OCI-LY3 (cell line): ENCODE measurements around the gene TNS3.

Experiments used
- H2AFZ ChIP-seq: fragments of 200-600, 300-600 bp; shearing (Covaris generic); 2 replicates; pipeline ENCODE4 v1.6.0; 2014; ENCODE audit warnings: antibody characterized with exemption, low read depth, low read length
- H3K27ac ChIP-seq: fragments of 200-600, 300-600 bp; sonication (generic); 2 replicates; pipeline ENCODE4 v1.5.1; 2014; ENCODE audit warnings: mild to moderate bottlenecking, low read length, moderate library complexity, mixed read lengths
- H3K27me3 ChIP-seq: fragments of 200-600, 300-600 bp; sonication (generic); 2 replicates; pipeline ENCODE4 v1.6.1; 2014; ENCODE audit warnings: low read depth, low read length, mixed read lengths
- H3K36me3 ChIP-seq: fragments of 200-600, 300-600 bp; sonication (generic); replicated peaks from 2 replicates; pipeline ENCODE3; 2014; ENCODE audit warnings: low read depth, low read length, mixed read lengths
- H3K4me1 ChIP-seq: fragments of 300-600, 200-600 bp; sonication (generic); 2 replicates; pipeline ENCODE4 v1.6.1; 2014; ENCODE audit warnings: low read length, mixed read lengths
- H3K4me2 ChIP-seq: fragments of 200-600, 300-600 bp; sonication (generic); 2 replicates; pipeline ENCODE4 v1.6.1; 2014; ENCODE audit warnings: low read length, mixed read lengths
- H3K4me3 ChIP-seq: fragments of 300-600, 200-600 bp; sonication (generic); 2 replicates; pipeline ENCODE4 v1.5.1; 2014; ENCODE audit warnings: antibody characterized with exemption, mild to moderate bottlenecking, low read length, moderate library complexity
- H3K79me2 ChIP-seq: fragments of 300-600, 200-600 bp; shearing (Covaris generic); 2 replicates; pipeline ENCODE4 v1.6.1; 2014; ENCODE audit warnings: mild to moderate bottlenecking, low read length, mixed read lengths
- H3K9ac ChIP-seq: fragments of 300-600, 200-600 bp; shearing (Covaris generic); 2 replicates; pipeline ENCODE4 v1.6.0; 2014; ENCODE audit warnings: mild to moderate bottlenecking, low read length, moderate library complexity
- H3K9me3 ChIP-seq: fragments of 200-600, 300-600 bp; shearing (Covaris generic); 2 replicates; pipeline ENCODE4 v1.6.1; 2014; ENCODE audit warnings: low read length, mixed read lengths; ENCODE audit not compliant: insufficient read depth
- H4K20me1 ChIP-seq: fragments of 200-600, 300-600 bp; sonication (generic); 2 replicates; pipeline ENCODE4 v1.6.1; 2016; ENCODE audit warnings: low read length, mixed read lengths; ENCODE audit not compliant: insufficient read depth
- EZH2phosphoT487 ChIP-seq: fragments of 200-600 bp; shearing (Covaris generic); IDR thresholded peaks from 2 replicates; pipeline ENCODE4 v1.6.1; 2018; ENCODE audit warnings: antibody characterized with exemption, mixed run types, low read depth
- TF ChIP-seq, protein P1 (sequence below): fragments of 200-600, 300-600 bp; sonication (generic); IDR thresholded peaks from 2 replicates; pipeline ENCODE4 v1.5.1; 2014; ENCODE audit warnings: antibody characterized with exemption, low read length, low read depth

TNS3 gene

DNA sequence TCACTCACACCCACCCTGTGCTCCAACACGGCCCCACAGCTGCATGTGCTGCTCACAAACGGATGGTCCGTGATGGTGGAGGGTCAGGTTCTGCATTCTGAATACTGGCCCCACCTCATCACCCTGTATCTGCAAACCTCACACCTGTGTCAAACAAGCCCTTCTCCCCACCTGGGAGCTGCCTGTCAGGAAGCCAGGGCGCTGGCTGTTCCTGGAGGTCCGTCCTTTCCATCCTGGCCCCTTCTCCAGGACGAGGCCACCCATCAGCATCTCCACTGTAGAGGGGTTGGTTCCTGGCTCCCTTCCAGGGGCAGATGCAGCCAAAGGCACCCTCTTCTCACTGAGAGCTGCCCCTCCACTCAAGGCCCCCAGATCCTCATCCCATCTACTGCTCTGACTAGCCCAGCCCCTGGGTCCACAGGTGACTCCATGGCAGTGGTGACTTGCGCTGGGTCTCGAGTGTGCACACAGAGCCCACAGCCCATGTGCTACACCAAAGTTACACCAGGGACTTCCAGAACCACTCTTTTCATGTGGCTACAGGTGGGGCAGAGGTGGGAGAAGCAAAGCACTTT lies 229.4 kb downstream of the TNS3 start:
- H3K36me3 ChIP-seq = no peaks in the 10 kb centered on the region
- H3K27ac ChIP-seq = no peak overlapping the region
- no peak overlapping the region for H3K4me2 ChIP-seq
- H3K27me3 ChIP-seq = no peaks in the 10 kb centered on the region
- no peaks in the 10 kb centered on the region; the same call in 1 of the 2 replicates for H4K20me1 ChIP-seq
- no peaks in the 10 kb centered on the region for H3K4me1 ChIP-seq
- H2AFZ ChIP-seq = no peak overlapping the region
- no peaks in the 10 kb centered on the region for H3K9me3 ChIP-seq
- no peak for TF ChIP-seq EZH2phosphoT487
- TF ChIP-seq, protein P1, sequence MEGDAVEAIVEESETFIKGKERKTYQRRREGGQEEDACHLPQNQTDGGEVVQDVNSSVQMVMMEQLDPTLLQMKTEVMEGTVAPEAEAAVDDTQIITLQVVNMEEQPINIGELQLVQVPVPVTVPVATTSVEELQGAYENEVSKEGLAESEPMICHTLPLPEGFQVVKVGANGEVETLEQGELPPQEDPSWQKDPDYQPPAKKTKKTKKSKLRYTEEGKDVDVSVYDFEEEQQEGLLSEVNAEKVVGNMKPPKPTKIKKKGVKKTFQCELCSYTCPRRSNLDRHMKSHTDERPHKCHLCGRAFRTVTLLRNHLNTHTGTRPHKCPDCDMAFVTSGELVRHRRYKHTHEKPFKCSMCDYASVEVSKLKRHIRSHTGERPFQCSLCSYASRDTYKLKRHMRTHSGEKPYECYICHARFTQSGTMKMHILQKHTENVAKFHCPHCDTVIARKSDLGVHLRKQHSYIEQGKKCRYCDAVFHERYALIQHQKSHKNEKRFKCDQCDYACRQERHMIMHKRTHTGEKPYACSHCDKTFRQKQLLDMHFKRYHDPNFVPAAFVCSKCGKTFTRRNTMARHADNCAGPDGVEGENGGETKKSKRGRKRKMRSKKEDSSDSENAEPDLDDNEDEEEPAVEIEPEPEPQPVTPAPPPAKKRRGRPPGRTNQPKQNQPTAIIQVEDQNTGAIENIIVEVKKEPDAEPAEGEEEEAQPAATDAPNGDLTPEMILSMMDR = no peak
- H3K4me3 ChIP-seq = no peak overlapping the region
- no peak overlapping the region for H3K9ac ChIP-seq
- H3K79me2 ChIP-seq = no peaks in the 10 kb centered on the region

DNA sequence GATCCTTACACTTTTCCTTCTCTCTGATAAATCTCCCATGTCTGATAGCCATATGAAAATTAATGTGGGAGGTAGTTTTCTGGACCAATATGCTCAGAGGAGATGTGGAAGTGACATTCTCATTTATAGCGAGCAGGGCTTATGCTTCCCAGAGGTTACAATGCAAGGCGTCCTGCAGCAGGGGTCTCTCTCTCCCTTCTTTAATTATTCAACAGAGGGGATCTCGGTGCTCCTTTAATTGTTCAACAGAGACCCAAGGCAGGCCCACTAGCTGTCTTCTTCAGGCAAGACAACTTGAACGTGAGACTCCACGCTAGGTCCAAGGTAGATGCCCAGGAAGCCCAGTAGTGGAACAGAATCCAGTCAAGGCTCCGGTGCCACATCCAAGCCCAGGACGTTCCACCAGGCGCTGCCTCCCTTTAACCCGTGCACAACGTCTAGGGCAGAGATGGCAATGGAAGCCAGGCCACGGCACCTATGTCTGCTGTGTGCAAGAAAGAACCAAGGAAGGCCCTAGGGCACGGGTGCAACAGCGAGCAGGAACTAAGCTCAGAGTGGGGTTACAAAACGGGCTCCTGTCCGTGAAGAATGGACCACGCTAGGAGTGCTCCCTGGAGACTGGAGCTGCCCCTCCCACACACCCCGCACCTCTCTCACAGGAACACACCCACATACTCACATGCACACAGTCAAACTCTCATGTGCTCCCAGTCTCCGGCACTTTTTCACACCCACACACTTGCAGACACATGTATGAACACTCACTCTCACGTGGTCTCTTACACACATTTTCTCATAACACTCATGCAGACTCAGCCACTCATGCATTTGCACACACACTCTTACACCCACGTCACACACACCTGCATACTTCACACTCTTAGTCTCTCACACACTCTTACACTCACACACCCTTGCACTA lies 230.4 kb downstream of the TNS3 start:
- H4K20me1 ChIP-seq = no peaks in the 10 kb centered on the region; the same call in 1 of the 2 replicates
- H3K27ac ChIP-seq = no peak overlapping the region
- H3K4me1 ChIP-seq = no peaks in the 10 kb centered on the region
- TF ChIP-seq, protein P1 = no peak
- no peak for TF ChIP-seq EZH2phosphoT487
- no peaks in the 10 kb centered on the region for H3K9me3 ChIP-seq
- no peak overlapping the region for H3K9ac ChIP-seq
- H3K4me3 ChIP-seq = no peak overlapping the region
- H3K36me3 ChIP-seq = no peaks in the 10 kb centered on the region
- H3K4me2 ChIP-seq = no peak overlapping the region
- no peak overlapping the region for H2AFZ ChIP-seq
- H3K79me2 ChIP-seq = no peaks in the 10 kb centered on the region
- no peaks in the 10 kb centered on the region for H3K27me3 ChIP-seq

GRCh38 chr7:47350425-47350824 lies 231.5 kb downstream of the TNS3 start:
- H3K36me3 ChIP-seq = no peaks in the 10 kb centered on the region
- no peaks in the 10 kb centered on the region; the same call in 1 of the 2 replicates for H4K20me1 ChIP-seq
- no peaks in the 10 kb centered on the region for H3K79me2 ChIP-seq

GRCh38 chr7:47349401-47349800 lies 232.5 kb downstream of the TNS3 start:
- no peak overlapping the region for H3K4me3 ChIP-seq
- H3K9me3 ChIP-seq = no peaks in the 10 kb centered on the region
- no peak overlapping the region for H3K27ac ChIP-seq
- H3K4me2 ChIP-seq = no peak overlapping the region
- H3K36me3 ChIP-seq = no peaks in the 10 kb centered on the region
- H3K9ac ChIP-seq = no peak overlapping the region
- H3K27me3 ChIP-seq = no peaks in the 10 kb centered on the region
- no peaks in the 10 kb centered on the region; the same call in 1 of the 2 replicates for H4K20me1 ChIP-seq
- no peaks in the 10 kb centered on the region for H3K4me1 ChIP-seq
- H3K79me2 ChIP-seq = no peaks in the 10 kb centered on the region
- H2AFZ ChIP-seq = no peak overlapping the region
- no peak for TF ChIP-seq EZH2phosphoT487
- TF ChIP-seq, protein P1 = no peak

More at GRCh38 chr7:47350425-47350824, 231.5 kb downstream of the TNS3 start:
- Histone ChIP-seq H3K4me3 (no peak overlapping the region), H2AFZ (no peak overlapping the region), H3K27me3 (no peaks in the 10 kb centered on the region), H3K9ac (no peak overlapping the region), H3K27ac (no peak overlapping the region), H3K4me2 (no peak overlapping the region), H3K4me1 (no peaks in the 10 kb centered on the region), H3K9me3 (no peaks in the 10 kb centered on the region)
- TF ChIP-seq EZH2phosphoT487 = no peak
- TF ChIP-seq, protein P1 = no peak
